ENCODE results near the gene LCE5A.

LCE5A gene

GRCh38 chr1:152511596-152511995, 993 bp downstream of the LCE5A start:
- H3K27ac ChIP-seq (ENCODE audit: low read length) = no peak overlapping the region
- no peak overlapping the region for H3K4me2 ChIP-seq (ENCODE audit: insufficient read depth, low read length)
- no peak overlapping the region for H2AFZ ChIP-seq (ENCODE audit: low read depth, low read length)
- TF ChIP-seq EZH2 (IDR thresholded peaks at IDR 0.05; ENCODE audit: borderline replicate concordance, low read depth, low read length, severe bottlenecking) (no peak), CTCF (IDR thresholded peaks at IDR 0.05; ENCODE audit: borderline replicate concordance, extremely low read depth, low read length, poor library complexity, severe bottlenecking) (no peak)
- H3K79me2 ChIP-seq (ENCODE audit: insufficient read depth, low read length) = no peaks in the 10 kb centered on the region
- ATAC-seq (ENCODE audit: insufficient read depth, low read depth) = no peak
- no peaks in the 10 kb centered on the region for H3K4me1 ChIP-seq (ENCODE audit: insufficient read depth, low read length)
- peaks cover 9% of the 10 kb centered on the region for H3K27me3 ChIP-seq (ENCODE audit: insufficient read depth, low read length, poor library complexity)
- H3K36me3 ChIP-seq (ENCODE audit: insufficient read depth, low read length) = no peaks in the 10 kb centered on the region
- no peaks in the 10 kb centered on the region for H3K9me3 ChIP-seq (ENCODE audit: insufficient read depth, low read length, severe bottlenecking)
- no peaks in the 10 kb centered on the region for H4K20me1 ChIP-seq (ENCODE audit: insufficient read depth, low read length)
- no peak for DNase-seq
- H3K4me3 ChIP-seq (ENCODE audit: low read depth in 1 of 2, low read length in 2 of 2) = no peak overlapping the region
- H3K9ac ChIP-seq (ENCODE audit: low read depth, low read length) = no peak overlapping the region

- Histone ChIP-seq H3K36me3 (ENCODE audit: insufficient read depth, low read length) (no peaks in the 10 kb centered on the region), H3K4me2 (ENCODE audit: insufficient read depth, low read length) (no peak overlapping the region), H3K27me3 (ENCODE audit: insufficient read depth, low read length, poor library complexity) (peaks cover 14% of the 10 kb centered on the region), H2AFZ (ENCODE audit: low read depth, low read length) (no peak overlapping the region), H3K27ac (ENCODE audit: low read length) (no peak overlapping the region), H3K9ac (ENCODE audit: low read depth, low read length) (no peak overlapping the region), H3K9me3 (ENCODE audit: insufficient read depth, low read length, severe bottlenecking) (no peaks in the 10 kb centered on the region), H3K4me1 (ENCODE audit: insufficient read depth, low read length) (no peaks in the 10 kb centered on the region), H4K20me1 (ENCODE audit: insufficient read depth, low read length) (no peaks in the 10 kb centered on the region), H3K79me2 (ENCODE audit: insufficient read depth, low read length) (no peaks in the 10 kb centered on the region), H3K4me3 (ENCODE audit: low read depth in 1 of 2, low read length in 2 of 2) (no peak overlapping the region)
- DNase-seq = no peak
- TF ChIP-seq CTCF (IDR thresholded peaks at IDR 0.05; ENCODE audit: borderline replicate concordance, extremely low read depth, low read length, poor library complexity, severe bottlenecking) (no peak), EZH2 (IDR thresholded peaks at IDR 0.05; ENCODE audit: borderline replicate concordance, low read depth, low read length, severe bottlenecking) (no peak)
- ATAC-seq (ENCODE audit: insufficient read depth, low read depth) = no peak
These were observed 2.5 kb downstream of the LCE5A start for GRCh38 chr1:152513081-152513480.

- H3K9ac ChIP-seq (ENCODE audit: low read depth, low read length) = no peak overlapping the region
- H3K4me2 ChIP-seq (ENCODE audit: insufficient read depth, low read length) = no peak overlapping the region
- DNase-seq = no peak
- no peaks in the 10 kb centered on the region for H4K20me1 ChIP-seq (ENCODE audit: insufficient read depth, low read length)
- no peak for TF ChIP-seq EZH2 (IDR thresholded peaks at IDR 0.05; ENCODE audit: borderline replicate concordance, low read depth, low read length, severe bottlenecking)
- no peak for TF ChIP-seq CTCF (IDR thresholded peaks at IDR 0.05; ENCODE audit: borderline replicate concordance, extremely low read depth, low read length, poor library complexity, severe bottlenecking)
- H3K79me2 ChIP-seq (ENCODE audit: insufficient read depth, low read length) = no peaks in the 10 kb centered on the region
- no peak overlapping the region for H3K4me3 ChIP-seq (ENCODE audit: low read depth in 1 of 2, low read length in 2 of 2)
- H3K9me3 ChIP-seq (ENCODE audit: insufficient read depth, low read length, severe bottlenecking) = no peaks in the 10 kb centered on the region
- no peaks in the 10 kb centered on the region for H3K36me3 ChIP-seq (ENCODE audit: insufficient read depth, low read length)
- no peak overlapping the region for H2AFZ ChIP-seq (ENCODE audit: low read depth, low read length)
- no peak for ATAC-seq (ENCODE audit: insufficient read depth, low read depth)
- H3K27ac ChIP-seq (ENCODE audit: low read length) = no peak overlapping the region
- H3K27me3 ChIP-seq (ENCODE audit: insufficient read depth, low read length, poor library complexity) = peaks cover 15% of the 10 kb centered on the region
- no peaks in the 10 kb centered on the region for H3K4me1 ChIP-seq (ENCODE audit: insufficient read depth, low read length)
These were observed 4.3 kb downstream of the LCE5A start for GRCh38 chr1:152514715-152515433.
